NCI-H2196 treated with DMSO at 0.1 percent for 48 hours (cell line): ENCODE results near the gene TXNDC11.

ENCODE experiments used
- DNase-seq: peaks from one replicate; lab custom pipeline; 2025; ENCODE audit not compliant: unreplicated experiment; lab: John Stamatoyannopoulos, UW

Gene TXNDC11

GRCh38 chr16:11692171-11692570, 50.5 kb downstream of the TXNDC11 start:
- no peak for DNase-seq

GRCh38 chr16:11691771-11692170, 50.9 kb downstream of the TXNDC11 start:
- DNase-seq = no peak

- no peak for DNase-seq
Observed at GRCh38 chr16:11691235-11691634, 51.4 kb downstream of the TXNDC11 start.

GRCh38 chr16:11689031-11689840, 53.4 kb downstream of the TXNDC11 start:
- DNase-seq = no peak

- DNase-seq = no peak
Observed at GRCh38 chr16:11688520-11688886, 54.2 kb downstream of the TXNDC11 start.

GRCh38 chr16:11687601-11688519, 54.8 kb downstream of the TXNDC11 start:
- DNase-seq = no peak

- DNase-seq = no peak
Observed at GRCh38 chr16:11686713-11687380, 55.8 kb downstream of the TXNDC11 start.

GRCh38 chr16:11685844-11686618, 56.6 kb downstream of the TXNDC11 start:
- DNase-seq = no peak

GRCh38 chr16:11684231-11685025, 58.2 kb downstream of the TXNDC11 start:
- DNase-seq = no peak

- no peak for DNase-seq
Observed at GRCh38 chr16:11683145-11683544, 59.5 kb downstream of the TXNDC11 start.

GRCh38 chr16:11682655-11683096, 60.0 kb downstream of the TXNDC11 start:
- no peak for DNase-seq

GRCh38 chr16:11681976-11682654, 60.5 kb downstream of the TXNDC11 start:
- DNase-seq = no peak

- DNase-seq = no peak
Observed at GRCh38 chr16:11681556-11681955, 61.1 kb downstream of the TXNDC11 start.

GRCh38 chr16:11679941-11680911, 62.4 kb downstream of the TXNDC11 start:
- DNase-seq = no peak

- no peak for DNase-seq
Observed at GRCh38 chr16:11679250-11679649, 63.4 kb downstream of the TXNDC11 start.

GRCh38 chr16:11677959-11678881, 64.4 kb downstream of the TXNDC11 start:
- DNase-seq = no peak

GRCh38 chr16:11677451-11677951, 65.2 kb downstream of the TXNDC11 start:
- DNase-seq = no peak
